Cardiac muscle cell (in vitro differentiated cells and primary cell): Measurements from ENCODE around the gene EFTUD2. TPM values are rescaled to one million over a fixed set of nuclear protein-coding genes. Genes with fewer than 3 reads are reported as not detected.

Experiments used
- DNase-seq, 2 donors: peaks; one replicate each; pipeline versions ENCODE4 v3.0.0 to v3.0.0-alpha.2; 2010 to 2017; ENCODE audit warnings: low read depth in 1 of 2, low spot score in 1 of 2
- H3K27ac ChIP-seq: fragments of 200-600 bp; sonication (generic); 2 replicates; pipeline ENCODE4 v1.5.1; 2016
- H3K27me3 ChIP-seq: fragments of 200-600 bp; sonication (generic); 2 replicates; pipeline ENCODE4 v1.6.0; 2016; ENCODE audit warnings: control low read depth
- H3K36me3 ChIP-seq: fragments of 200-600 bp; sonication (generic); 2 replicates; pipeline ENCODE4 v1.5.1; 2016; ENCODE audit warnings: control low read depth
- H3K4me1 ChIP-seq: fragments of 200-600 bp; sonication (generic); 2 replicates; pipeline ENCODE4 v1.8.1; 2017; ENCODE audit warnings: low read depth, mild to moderate bottlenecking, mixed run types
- H3K4me3 ChIP-seq: fragments of 200-600 bp; sonication (generic); 2 replicates; pipeline ENCODE4 v1.5.1; 2016; ENCODE audit warnings: mild to moderate bottlenecking
- H3K9me3 ChIP-seq: fragments of 200-600 bp; sonication (generic); 2 replicates; pipeline ENCODE4 v1.5.1; 2017; ENCODE audit warnings: low read depth, mild to moderate bottlenecking, control low read depth
- CTCF ChIP-seq: IDR thresholded peaks from 2 replicates; pipeline ENCODE4 v1.5.1; 2012; ENCODE audit warnings: low read depth, mild to moderate bottlenecking, low read length
- polyA plus RNA-seq: library from polyadenylated mRNA; unstranded; fragments of >200 nt; fragmentation: Nextera tagmentation; extraction: Ambion mirVana; gene quantifications from 2 replicates; pipeline ENCODE4 v1.2.1, GENCODE V29; 2016
- total RNA-seq: library from RNA; depleted of rRNA; stranded (reverse); fragments of >200 nt; gene quantifications from 2 replicates; pipeline ENCODE4 v1.2.3, GENCODE V29; 2016

EFTUD2 gene
- total and polyA plus RNA-seq, 2 experiments from 2014 or later: 105 to 151 TPM

DNA sequence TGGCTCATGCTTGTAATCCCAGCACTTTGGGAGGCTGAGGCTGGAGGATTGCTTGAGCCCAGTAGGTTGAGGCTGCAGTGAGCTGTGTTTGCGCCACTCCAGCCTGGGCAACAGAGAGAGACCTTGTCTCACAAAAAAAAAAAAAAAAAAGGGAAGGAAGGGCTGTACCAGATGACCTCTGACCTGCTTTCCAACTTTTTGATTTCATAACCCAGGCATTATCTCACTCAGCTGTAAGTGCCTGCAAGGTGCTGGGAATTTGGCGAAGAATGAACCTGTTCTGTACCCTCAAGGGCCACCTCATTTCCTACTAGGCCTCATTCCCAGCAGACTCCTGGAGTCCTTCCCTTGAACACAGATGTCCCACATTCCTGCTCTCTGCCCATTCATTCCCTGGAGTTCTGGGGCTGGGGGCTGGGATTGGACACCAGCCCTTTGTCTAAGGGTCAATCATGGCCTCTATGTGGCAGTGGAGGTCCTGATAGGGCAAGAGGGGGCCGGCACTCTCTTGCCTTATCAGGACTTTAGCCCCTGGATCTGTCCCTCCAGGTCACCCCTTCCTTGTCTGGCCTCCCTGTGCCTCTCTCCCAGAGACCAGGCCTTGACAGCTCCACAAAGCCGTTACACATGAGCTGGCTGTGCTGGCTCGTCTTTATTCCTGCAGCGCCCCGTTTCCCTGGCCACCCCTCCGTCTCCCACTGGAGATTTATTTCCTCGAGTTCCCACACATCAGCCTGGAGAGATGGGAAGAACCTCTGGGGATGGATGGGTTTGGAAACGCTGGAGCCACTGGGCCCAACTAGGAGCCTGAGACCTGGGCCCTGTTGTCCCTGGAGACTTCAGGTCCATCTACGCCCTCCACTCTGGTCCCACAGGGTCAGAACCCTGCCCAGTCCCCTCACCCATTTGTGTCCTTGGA lies 16.9 kb upstream of the EFTUD2 start:
- no peak for TF ChIP-seq CTCF
- H3K9me3 ChIP-seq: no peaks in the 10 kb centered on the region
- H3K36me3 ChIP-seq: no peaks in the 10 kb centered on the region
- peaks cover 10% of the 10 kb centered on the region for H3K4me1 ChIP-seq
- DNase-seq: peak in 1 of 2 donors; percentile 49
- peaks cover 3% of the 10 kb centered on the region for H3K27me3 ChIP-seq
- H3K27ac ChIP-seq: peak overlapping the region; percentile 18
- no peak overlapping the region for H3K4me3 ChIP-seq

- DNase-seq: no peak
- H3K4me1 ChIP-seq: peaks cover 17% of the 10 kb centered on the region
- no peaks in the 10 kb centered on the region for H3K9me3 ChIP-seq
- peaks cover 3% of the 10 kb centered on the region for H3K27me3 ChIP-seq
- H3K27ac ChIP-seq: peak within 1 kb of the TSS; percentile 18
- no peak within 1 kb of the TSS for H3K4me3 ChIP-seq
- no peak for TF ChIP-seq CTCF
- no peaks in the 10 kb centered on the region for H3K36me3 ChIP-seq
Measured at GRCh38 chr17:44915321-44915726, 16.1 kb upstream of the EFTUD2 start, which contains the start of gene GFAP. GFAP (minus strand) TSS chr17:44915500; CDS start chr17:44915486, 14 bp downstream.

DNA sequence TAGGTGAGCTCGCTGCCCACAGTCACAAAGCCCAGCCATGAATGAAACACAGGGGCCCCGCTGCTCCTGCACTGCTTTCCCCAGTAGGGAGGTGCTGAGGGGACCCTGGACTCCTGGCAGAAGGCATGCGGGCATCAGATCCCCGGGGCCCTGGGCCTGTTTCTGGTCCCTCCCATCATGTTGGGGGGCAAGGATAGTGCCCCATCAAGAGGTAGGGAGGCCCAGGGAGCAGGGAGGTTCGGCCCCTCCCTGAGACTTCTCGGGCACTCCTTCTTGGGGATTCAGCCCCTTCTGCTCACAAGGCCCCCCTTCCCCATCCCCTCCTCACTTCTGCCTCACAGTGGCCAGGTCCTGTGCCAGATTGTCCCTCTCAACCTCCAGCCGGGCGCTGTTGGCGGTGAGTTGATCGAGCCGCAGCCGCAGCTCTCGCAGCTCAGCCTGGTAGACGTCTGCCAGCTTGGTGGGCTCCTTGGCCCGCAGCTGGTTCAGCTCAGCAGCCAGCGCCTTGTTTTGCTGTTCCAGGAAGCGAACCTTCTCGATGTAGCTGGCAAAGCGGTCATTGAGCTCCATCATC lies 15.5 kb upstream of the EFTUD2 start:
- DNase-seq: no peak
- no peak overlapping the region for H3K4me3 ChIP-seq
- no peaks in the 10 kb centered on the region for H3K9me3 ChIP-seq
- H3K36me3 ChIP-seq: no peaks in the 10 kb centered on the region
- H3K4me1 ChIP-seq: peaks cover 17% of the 10 kb centered on the region
- H3K27me3 ChIP-seq: peaks cover 3% of the 10 kb centered on the region
- H3K27ac ChIP-seq: no peak overlapping the region
- no peak for TF ChIP-seq CTCF

- H3K4me3 ChIP-seq: no peak overlapping the region
- DNase-seq: no peak
- peaks cover 17% of the 10 kb centered on the region for H3K4me1 ChIP-seq
Measured at GRCh38 chr17:44914148-44914547, 14.9 kb upstream of the EFTUD2 start.

GRCh38 chr17:44913676-44914075 lies 14.4 kb upstream of the EFTUD2 start:
- no peak for DNase-seq
- H3K4me1 ChIP-seq: peaks cover 17% of the 10 kb centered on the region
- no peaks in the 10 kb centered on the region for H3K9me3 ChIP-seq
- H3K4me3 ChIP-seq: no peak overlapping the region
- no peak for TF ChIP-seq CTCF
- H3K27me3 ChIP-seq: peaks cover 3% of the 10 kb centered on the region
- no peaks in the 10 kb centered on the region for H3K36me3 ChIP-seq
- no peak overlapping the region for H3K27ac ChIP-seq

More at GRCh38 chr17:44914148-44914547, 14.9 kb upstream of the EFTUD2 start:
- Histone ChIP-seq H3K36me3 (no peaks in the 10 kb centered on the region), H3K27me3 (peaks cover 3% of the 10 kb centered on the region), H3K9me3 (no peaks in the 10 kb centered on the region), H3K27ac (no peak overlapping the region)
- TF ChIP-seq CTCF: no peak
